HepG2 (cell line): ENCODE measurements around the gene EPHX1. TPM values are rescaled to one million over a fixed set of nuclear protein-coding genes. Genes with fewer than 3 reads are reported as not detected.
A peak's percentile ranks its signal among the peaks of the same experiment; 100 is the strongest.

ENCODE experiments used
- ARID5B ChIP-seq: IDR thresholded peaks from 2 replicates; pipeline ENCODE4 v1.4.0; 2020; ENCODE audit warnings: mild to moderate bottlenecking, missing genetic modification reagents
- ARNTL ChIP-seq: sonication (generic); formaldehyde crosslinking; IDR thresholded peaks from 2 replicates; pipeline ENCODE4 v1.4.0; 2020; ENCODE audit warnings: mild to moderate bottlenecking, missing genetic modification reagents
- ATAD3A ChIP-seq: sonication (generic); formaldehyde crosslinking; IDR thresholded peaks from 2 replicates; pipeline ENCODE4 v1.4.0; 2020; ENCODE audit warnings: missing genetic modification reagents
- ERF ChIP-seq: IDR thresholded peaks from 2 replicates; pipeline ENCODE4 v1.6.1; 2018; ENCODE audit warnings: missing biosample characterization, missing genetic modification reagents
- FOXP4 ChIP-seq: sonication (generic); formaldehyde crosslinking; IDR thresholded peaks from 2 replicates; pipeline ENCODE4 v1.4.0; 2020; ENCODE audit warnings: missing genetic modification reagents
- HDAC1 ChIP-seq: sonication (generic); formaldehyde crosslinking; IDR thresholded peaks from 2 replicates; pipeline ENCODE4 v1.5.1; 2020; ENCODE audit warnings: mild to moderate bottlenecking, missing genetic modification reagents
- HNF1B ChIP-seq: sonication (generic); formaldehyde crosslinking; IDR thresholded peaks from 2 replicates; pipeline ENCODE4 v1.5.1; 2020; ENCODE audit warnings: mild to moderate bottlenecking, moderate library complexity, missing genetic modification reagents
- KDM2A ChIP-seq: sonication (generic); formaldehyde crosslinking; IDR thresholded peaks from 2 replicates; pipeline ENCODE4 v1.4.0; 2020; ENCODE audit warnings: low read depth, missing genetic modification reagents, borderline replicate concordance
- LCORL ChIP-seq, 2 experiments: fragments of 450-650 bp in 1 of 2; sonication (generic) in 1 of 2; formaldehyde crosslinking in 1 of 2; IDR thresholded peaks; 2 replicates each; pipeline versions ENCODE4 v1.5.0 to v1.6.1; 2017 to 2020; ENCODE audit warnings: antibody characterized with exemption in 1 of 2, missing genetic modification reagents in 1 of 2
- NFE2 ChIP-seq: sonication (generic); formaldehyde crosslinking; IDR thresholded peaks from 2 replicates; pipeline ENCODE4 v1.4.0; 2020; ENCODE audit warnings: missing genetic modification reagents
- NR2F6 ChIP-seq, 2 experiments: IDR thresholded peaks; 2 replicates each; pipeline ENCODE4 v1.6.1; 2016; ENCODE audit warnings: antibody characterized with exemption in 1 of 2, mild to moderate bottlenecking in 1 of 2
- PAWR ChIP-seq: sonication (generic); formaldehyde crosslinking; IDR thresholded peaks from 2 replicates; pipeline ENCODE4 v1.4.0; 2020; ENCODE audit warnings: missing genetic modification reagents, mild to moderate bottlenecking, borderline replicate concordance
- PHF21A ChIP-seq: sonication (generic); formaldehyde crosslinking; IDR thresholded peaks from 2 replicates; pipeline ENCODE4 v1.5.0; 2020; ENCODE audit warnings: mild to moderate bottlenecking, missing genetic modification reagents
- RFX1 ChIP-seq: fragments of 450-650 bp; IDR thresholded peaks from 2 replicates; pipeline ENCODE4 v1.6.1; 2017
- SNAPC2 ChIP-seq: sonication (generic); formaldehyde crosslinking; IDR thresholded peaks from 2 replicates; pipeline ENCODE4 v1.8.1; 2022; ENCODE audit warnings: mild to moderate bottlenecking, missing genetic modification reagents
- SPEN ChIP-seq: sonication (generic); formaldehyde crosslinking; IDR thresholded peaks from 2 replicates; pipeline ENCODE4 v1.5.1; 2020; ENCODE audit warnings: low read depth, mild to moderate bottlenecking, missing genetic modification reagents
- TBX2 ChIP-seq: sonication (generic); formaldehyde crosslinking; IDR thresholded peaks from 2 replicates; pipeline ENCODE4 v1.5.0; 2020; ENCODE audit warnings: missing genetic modification reagents, mild to moderate bottlenecking, borderline replicate concordance
- ZBTB20 ChIP-seq: sonication (generic); formaldehyde crosslinking; IDR thresholded peaks from 2 replicates; pipeline ENCODE4 v1.8.1; 2023; ENCODE audit warnings: missing genetic modification reagents, low read depth, mild to moderate bottlenecking, borderline replicate concordance
- ZC3H13 ChIP-seq: sonication (generic); formaldehyde crosslinking; IDR thresholded peaks from 2 replicates; pipeline ENCODE4 v1.8.1; 2023; ENCODE audit warnings: mild to moderate bottlenecking, missing genetic modification reagents, moderate library complexity
- polyA plus RNA-seq, 8 experiments: library from polyadenylated mRNA; depleted of rRNA in 3 of 8; stranded (reverse) in 7 of 8; unstranded in 1 of 8; fragments of >200 nt; fragmentation: Illumina TruSeq in 4 of 8; extraction: Trizol in 4 of 8; gene quantifications; 2 replicates each; pipeline versions ENCODE4 v1.2.1 to v1.2.3, GENCODE V29; 2011 to 2016; ENCODE audit warnings: low read depth in 4 of 8, missing spikeins in 1 of 8, mixed read lengths in 1 of 8; ENCODE audit not compliant: insufficient read depth in 1 of 8
- total RNA-seq, 5 experiments: library from RNA; depleted of rRNA; stranded (reverse); fragments of >200 nt; fragmentation: Illumina TruSeq; extraction: Trizol; gene quantifications; 2 replicates each; pipeline ENCODE4 v1.2.3, GENCODE V29; 2016; ENCODE audit warnings: low read depth in 1 of 5

Gene EPHX1
- total and polyA plus RNA-seq, 2 of the 13 experiments (the other 11 are each of a cell fraction or from before 2014, with no cell fraction given): 27.7 to 36.5 TPM

GRCh38 chr1:225881081-225881958, 71.4 kb downstream of the EPHX1 start (continued):
- peak; percentile 41; the same call in 1 of the 2 replicates for TF ChIP-seq SPEN (CRISPR knock-in tag)
- TF ChIP-seq LCORL (IDR thresholded peaks at IDR 0.05): no peak
- TF ChIP-seq LCORL (CRISPR knock-in tag; IDR thresholded peaks at IDR 0.05): 0 out of 2 replicates have a peak, but pooled peaks have one; percentile 31
- TF ChIP-seq FOXP4 (CRISPR knock-in tag): 0 out of 2 replicates have a peak, but pooled peaks have one; percentile 19
- TF ChIP-seq ZC3H13 (CRISPR knock-in tag): no peak
- TF ChIP-seq TBX2: peak; percentile 18; the same call in 1 of the 2 replicates
- TF ChIP-seq HDAC1: 0 out of 2 replicates have a peak, but pooled peaks have one; percentile 9
- 0 out of 2 replicates have a peak, but pooled peaks have one; percentile 40 for TF ChIP-seq ATAD3A
- TF ChIP-seq NR2F6 (IDR thresholded peaks at IDR 0.05): no peak
- TF ChIP-seq NR2F6 (CRISPR knock-in tag; IDR thresholded peaks at IDR 0.05): 0 out of 2 replicates have a peak, but pooled peaks have one; percentile 6
- TF ChIP-seq SNAPC2 (CRISPR knock-in tag): no peak
- 0 out of 2 replicates have a peak, but pooled peaks have one; percentile 6 for TF ChIP-seq ZBTB20
- TF ChIP-seq KDM2A (CRISPR knock-in tag): peak; percentile 9; the same call in 1 of the 2 replicates
- TF ChIP-seq ARNTL (CRISPR knock-in tag): 0 out of 2 replicates have a peak, but pooled peaks have one; percentile 5
- TF ChIP-seq PHF21A (CRISPR knock-in tag): 0 out of 2 replicates have a peak, but pooled peaks have one; percentile 6
- TF ChIP-seq HNF1B (CRISPR knock-in tag): peak; percentile 53; the same call in 1 of the 2 replicates
- peak; percentile 14; the same call in 1 of the 2 replicates for TF ChIP-seq RFX1
- 0 out of 2 replicates have a peak, but pooled peaks have one; percentile 14 for TF ChIP-seq ERF
- 0 out of 2 replicates have a peak, but pooled peaks have one; percentile 9 for TF ChIP-seq PAWR (CRISPR knock-in tag)
- TF ChIP-seq NFE2: no peak
- TF ChIP-seq ARID5B (CRISPR knock-in tag): 0 out of 2 replicates have a peak, but pooled peaks have one; percentile 8
